22Rv1 (cell line): ENCODE measurements around the gene DNAJC10.

Source experiments
- ZFX ChIP-seq: fragments of 450-650 bp; IDR thresholded peaks from 2 replicates; pipeline ENCODE4 v1.6.1; 2017; ENCODE audit warnings: antibody characterized with exemption, borderline replicate concordance
- TF ChIP-seq, protein P1 (sequence below): fragments of 450-650 bp; IDR thresholded peaks from 2 replicates; pipeline ENCODE4 v1.5.1; 2017; ENCODE audit warnings: mild to moderate bottlenecking

DNA sequence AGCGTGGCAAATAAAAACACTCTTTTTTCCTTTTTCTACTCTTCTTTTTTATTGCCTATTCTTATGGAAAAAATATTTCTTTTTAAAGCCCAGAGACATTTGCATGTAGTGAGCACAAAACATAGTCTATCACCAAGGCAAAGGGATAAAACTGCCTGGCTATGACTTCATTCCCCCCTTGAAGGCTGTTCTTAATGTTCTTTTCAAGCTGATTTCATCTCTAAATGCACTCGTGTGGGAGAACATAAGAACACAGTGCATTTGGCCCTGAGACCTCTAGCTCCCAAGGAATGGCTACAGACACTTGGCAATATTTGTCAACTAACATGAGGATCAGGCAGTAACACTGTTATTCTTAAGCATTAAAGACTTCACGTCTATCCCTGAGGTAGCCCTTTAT, 17.4 kb upstream of the DNAJC10 start:
- TF ChIP-seq, protein P1, sequence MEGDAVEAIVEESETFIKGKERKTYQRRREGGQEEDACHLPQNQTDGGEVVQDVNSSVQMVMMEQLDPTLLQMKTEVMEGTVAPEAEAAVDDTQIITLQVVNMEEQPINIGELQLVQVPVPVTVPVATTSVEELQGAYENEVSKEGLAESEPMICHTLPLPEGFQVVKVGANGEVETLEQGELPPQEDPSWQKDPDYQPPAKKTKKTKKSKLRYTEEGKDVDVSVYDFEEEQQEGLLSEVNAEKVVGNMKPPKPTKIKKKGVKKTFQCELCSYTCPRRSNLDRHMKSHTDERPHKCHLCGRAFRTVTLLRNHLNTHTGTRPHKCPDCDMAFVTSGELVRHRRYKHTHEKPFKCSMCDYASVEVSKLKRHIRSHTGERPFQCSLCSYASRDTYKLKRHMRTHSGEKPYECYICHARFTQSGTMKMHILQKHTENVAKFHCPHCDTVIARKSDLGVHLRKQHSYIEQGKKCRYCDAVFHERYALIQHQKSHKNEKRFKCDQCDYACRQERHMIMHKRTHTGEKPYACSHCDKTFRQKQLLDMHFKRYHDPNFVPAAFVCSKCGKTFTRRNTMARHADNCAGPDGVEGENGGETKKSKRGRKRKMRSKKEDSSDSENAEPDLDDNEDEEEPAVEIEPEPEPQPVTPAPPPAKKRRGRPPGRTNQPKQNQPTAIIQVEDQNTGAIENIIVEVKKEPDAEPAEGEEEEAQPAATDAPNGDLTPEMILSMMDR = no peak
- no peak for TF ChIP-seq ZFX
